Fibroblast of lung (primary cell): ENCODE results near the gene KRTAP20-1. TPM values are rescaled to one million over a fixed set of nuclear protein-coding genes. Genes with fewer than 3 reads are reported as not detected.

Experiments used
- DNase-seq, 2 donors: peaks; one replicate each; pipeline versions ENCODE4 v3.0.0 to v3.0.0-alpha.2; 2010; ENCODE audit warnings: low read depth in 2 of 2
- H2AFZ ChIP-seq: 2 replicates; pipeline ENCODE4 v1.5.1; 2012; ENCODE audit warnings: low read length, control low read depth, inconsistent platforms
- H3K27ac ChIP-seq: 2 replicates; pipeline ENCODE4 v1.5.1; 2011; ENCODE audit warnings: low read length, control low read depth; ENCODE audit not compliant: insufficient read depth
- H3K27me3 ChIP-seq: 2 replicates; pipeline ENCODE4 v1.5.1; 2011; ENCODE audit warnings: mild to moderate bottlenecking, low read length; ENCODE audit not compliant: control insufficient read depth, insufficient read depth
- H3K36me3 ChIP-seq: 2 replicates; pipeline ENCODE4 v1.5.1; 2011; ENCODE audit warnings: low read length; ENCODE audit not compliant: control insufficient read depth, insufficient read depth
- H3K4me1 ChIP-seq: 2 replicates; pipeline ENCODE4 v1.5.1; 2011; ENCODE audit warnings: low read length; ENCODE audit not compliant: control insufficient read depth, insufficient read depth; ENCODE audit errors: extremely low read depth
- H3K4me2 ChIP-seq: 2 replicates; pipeline ENCODE4 v1.5.1; 2011; ENCODE audit warnings: low read length, control low read depth; ENCODE audit not compliant: insufficient read depth; ENCODE audit errors: extremely low read depth
- H3K4me3 ChIP-seq, 4 experiments: fragments of 200-600 bp in 1 of 4; sonication (generic) in 1 of 4; replicated peaks in 1 of 4; 2 replicates each; pipeline ENCODE4 v1.5.1; 2011 to 2016; ENCODE audit warnings: low read length in 4 of 4, low read depth in 3 of 4, mild to moderate bottlenecking in 3 of 4, control low read depth in 2 of 4, inconsistent platforms in 1 of 4, mixed read lengths in 1 of 4; ENCODE audit not compliant: insufficient read depth in 1 of 4; ENCODE audit errors: control extremely low read depth in 1 of 4
- H3K79me2 ChIP-seq: 2 replicates; pipeline ENCODE4 v1.5.1; 2012; ENCODE audit warnings: mild to moderate bottlenecking, low read length, inconsistent platforms; ENCODE audit not compliant: control insufficient read depth, insufficient read depth
- H3K9ac ChIP-seq: 2 replicates; pipeline ENCODE4 v1.5.1; 2011; ENCODE audit warnings: mild to moderate bottlenecking, low read length, control low read depth; ENCODE audit not compliant: insufficient read depth
- H3K9me3 ChIP-seq: 2 replicates; pipeline ENCODE4 v1.5.1; 2012; ENCODE audit warnings: low read depth, low read length; ENCODE audit not compliant: control insufficient read depth, insufficient read depth
- H4K20me1 ChIP-seq: 2 replicates; pipeline ENCODE4 v1.5.1; 2011; ENCODE audit warnings: low read length; ENCODE audit not compliant: control insufficient read depth, insufficient read depth; ENCODE audit errors: extremely low read depth
- EZH2 ChIP-seq: IDR thresholded peaks from 2 replicates; pipeline ENCODE4 v1.5.1; 2012; ENCODE audit warnings: low read length, control low read depth, mild to moderate bottlenecking; ENCODE audit errors: missing control alignments
- polyA plus RNA-seq, 2 donors: library from polyadenylated mRNA; depleted of rRNA in 1 of 2; stranded (reverse) in 1 of 2; unstranded in 1 of 2; fragments of >200 nt; gene quantifications; 2 replicates each; pipeline ENCODE4 v1.2.1, GENCODE V29; 2011 to 2012; ENCODE audit warnings: missing spikeins in 1 of 2
- total RNA-seq: library from RNA; depleted of rRNA; stranded (reverse); fragments of >200 nt; gene quantifications from 2 replicates; pipeline ENCODE4 v1.2.1, GENCODE V29; 2014
- TF ChIP-seq, protein P1 (sequence below), 2 donors: IDR thresholded peaks in 1 of 2; conservative IDR thresholded peaks in 1 of 2; 1 replicate in 1 of 2; 2 replicates in 1 of 2; pipeline ENCODE4 v1.5.1; 2011 to 2012; ENCODE audit warnings: low read length in 2 of 2, control low read depth in 1 of 2, inconsistent platforms in 1 of 2, low read depth in 1 of 2, mild to moderate bottlenecking in 1 of 2

KRTAP20-1 gene
- total and polyA plus RNA-seq, 2 donors (not counting 1 experiment from before 2014, with no cell fraction given), result not detected

DNA sequence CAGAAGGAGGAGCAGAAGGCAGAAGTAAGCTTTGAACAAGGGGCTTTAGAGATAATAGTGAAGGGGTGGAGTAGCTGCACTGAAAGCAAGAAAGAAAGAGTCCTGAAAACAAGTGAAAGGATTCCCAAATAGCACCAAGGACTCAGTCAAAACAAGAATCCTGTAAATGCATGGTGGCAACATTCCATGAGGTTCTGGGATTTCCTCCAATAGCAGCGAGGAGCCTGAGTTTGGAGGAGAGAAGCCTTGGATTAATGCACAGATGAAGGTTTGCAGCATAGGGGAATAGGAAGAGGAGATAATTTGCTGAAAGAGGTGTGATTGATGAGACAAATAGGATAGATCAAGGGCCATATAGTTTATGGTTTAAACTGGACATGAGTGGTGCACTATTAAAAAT is 36.9 kb upstream of the KRTAP20-1 start:
- H3K27me3 ChIP-seq, result no peaks in the 10 kb centered on the region
- no peaks in the 10 kb centered on the region for H3K79me2 ChIP-seq
- H3K4me1 ChIP-seq, result no peaks in the 10 kb centered on the region
- DNase-seq, result no peak
- no peaks in the 10 kb centered on the region for H4K20me1 ChIP-seq
- no peaks in the 10 kb centered on the region for H3K36me3 ChIP-seq
- no peak overlapping the region for H3K9ac ChIP-seq
- H2AFZ ChIP-seq, result no peak overlapping the region
- H3K27ac ChIP-seq, result no peak overlapping the region
- H3K4me2 ChIP-seq, result no peak overlapping the region
- H3K4me3 ChIP-seq, result no peak overlapping the region
- no peaks in the 10 kb centered on the region for H3K9me3 ChIP-seq
- no peak for TF ChIP-seq EZH2
- TF ChIP-seq, protein P1, sequence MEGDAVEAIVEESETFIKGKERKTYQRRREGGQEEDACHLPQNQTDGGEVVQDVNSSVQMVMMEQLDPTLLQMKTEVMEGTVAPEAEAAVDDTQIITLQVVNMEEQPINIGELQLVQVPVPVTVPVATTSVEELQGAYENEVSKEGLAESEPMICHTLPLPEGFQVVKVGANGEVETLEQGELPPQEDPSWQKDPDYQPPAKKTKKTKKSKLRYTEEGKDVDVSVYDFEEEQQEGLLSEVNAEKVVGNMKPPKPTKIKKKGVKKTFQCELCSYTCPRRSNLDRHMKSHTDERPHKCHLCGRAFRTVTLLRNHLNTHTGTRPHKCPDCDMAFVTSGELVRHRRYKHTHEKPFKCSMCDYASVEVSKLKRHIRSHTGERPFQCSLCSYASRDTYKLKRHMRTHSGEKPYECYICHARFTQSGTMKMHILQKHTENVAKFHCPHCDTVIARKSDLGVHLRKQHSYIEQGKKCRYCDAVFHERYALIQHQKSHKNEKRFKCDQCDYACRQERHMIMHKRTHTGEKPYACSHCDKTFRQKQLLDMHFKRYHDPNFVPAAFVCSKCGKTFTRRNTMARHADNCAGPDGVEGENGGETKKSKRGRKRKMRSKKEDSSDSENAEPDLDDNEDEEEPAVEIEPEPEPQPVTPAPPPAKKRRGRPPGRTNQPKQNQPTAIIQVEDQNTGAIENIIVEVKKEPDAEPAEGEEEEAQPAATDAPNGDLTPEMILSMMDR (conservative IDR thresholded peaks at IDR 0.05 in 1 of 2, IDR thresholded peaks at IDR 0.05 in 1 of 2; ENCODE audit: low read depth in 1 of 2, low read length in 2 of 2), result no peak

DNA sequence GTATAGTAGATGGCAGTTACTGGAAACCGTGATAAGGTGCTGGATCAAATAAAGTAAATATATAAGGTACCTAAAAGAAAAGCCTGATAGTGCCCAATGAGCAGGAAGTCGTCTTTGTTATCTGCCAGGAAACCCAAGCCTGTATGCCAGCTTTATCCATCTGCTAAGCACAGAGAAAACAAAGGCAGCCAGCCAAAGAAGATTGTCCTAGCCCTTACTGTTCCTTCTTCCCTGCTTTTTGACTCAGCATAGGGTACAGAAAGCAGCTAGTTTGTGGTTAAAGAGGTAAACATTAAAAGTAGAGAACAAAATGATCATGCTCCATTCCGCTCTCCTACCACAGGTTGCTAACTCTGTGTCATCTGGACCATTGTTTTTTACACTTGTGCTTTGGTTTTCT is 36.1 kb upstream of the KRTAP20-1 start:
- Histone ChIP-seq H3K4me3 (no peak overlapping the region), H3K9me3 (no peaks in the 10 kb centered on the region), H3K4me2 (no peak overlapping the region), H3K4me1 (no peaks in the 10 kb centered on the region), H3K79me2 (no peaks in the 10 kb centered on the region), H3K27me3 (no peaks in the 10 kb centered on the region), H4K20me1 (no peaks in the 10 kb centered on the region), H3K27ac (no peak overlapping the region), H3K9ac (no peak overlapping the region), H2AFZ (no peak overlapping the region), H3K36me3 (no peaks in the 10 kb centered on the region)
- DNase-seq, result no peak
- no peak for TF ChIP-seq EZH2
- TF ChIP-seq, protein P1 (conservative IDR thresholded peaks at IDR 0.05 in 1 of 2, IDR thresholded peaks at IDR 0.05 in 1 of 2; ENCODE audit: low read depth in 1 of 2, low read length in 2 of 2), result no peak

DNA sequence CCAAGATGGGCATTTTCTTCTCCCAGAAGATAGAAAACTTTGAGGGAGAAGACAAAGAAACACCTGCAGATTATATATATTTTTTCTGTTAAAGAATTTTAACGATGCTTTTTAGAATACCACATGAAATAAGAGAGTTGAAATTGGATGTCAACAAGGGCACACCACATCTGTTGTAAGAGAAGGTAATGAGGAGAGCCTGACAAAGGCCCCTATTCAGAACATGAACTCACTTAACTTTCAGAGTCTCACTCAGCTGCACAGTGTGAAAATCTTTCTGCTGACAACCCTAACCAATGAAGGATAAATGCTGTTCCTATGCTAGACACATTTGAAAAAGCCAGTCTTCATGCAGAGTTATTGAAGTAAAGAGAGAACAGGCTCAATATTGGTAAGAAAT is 33.4 kb upstream of the KRTAP20-1 start:
- H3K9ac ChIP-seq, result no peak overlapping the region

More for the DNA sequence above, 33.4 kb upstream of the KRTAP20-1 start:
- TF ChIP-seq EZH2, result no peak
- TF ChIP-seq, protein P1 (conservative IDR thresholded peaks at IDR 0.05 in 1 of 2, IDR thresholded peaks at IDR 0.05 in 1 of 2; ENCODE audit: low read depth in 1 of 2, low read length in 2 of 2), result no peak
- no peaks in the 10 kb centered on the region for H3K9me3 ChIP-seq
- H3K4me2 ChIP-seq, result no peak overlapping the region
- H3K27me3 ChIP-seq, result no peaks in the 10 kb centered on the region
- H3K36me3 ChIP-seq, result no peaks in the 10 kb centered on the region
- H3K27ac ChIP-seq, result no peak overlapping the region
- H2AFZ ChIP-seq, result no peak overlapping the region
- DNase-seq, result no peak
- H3K4me3 ChIP-seq, result no peak overlapping the region
- H3K79me2 ChIP-seq, result no peaks in the 10 kb centered on the region
- no peaks in the 10 kb centered on the region for H4K20me1 ChIP-seq
- no peaks in the 10 kb centered on the region for H3K4me1 ChIP-seq
